GM12878 (cell line): ENCODE data around the gene SPTAN1. TPM values are rescaled to one million over a fixed set of nuclear protein-coding genes. Genes with fewer than 3 reads are reported as not detected.
A peak's percentile ranks its signal among the peaks of the same experiment; 100 is the strongest.

Source experiments
- ATF7 ChIP-seq: fragments of 450-650 bp; IDR thresholded peaks from 2 replicates; pipeline ENCODE4 v1.6.1; 2016; ENCODE audit warnings: low read depth, mild to moderate bottlenecking
- HDAC2 ChIP-seq: fragments of 200-600 bp; sonication (generic); IDR thresholded peaks from 2 replicates; pipeline ENCODE4 v1.6.1; 2017
- IKZF2 ChIP-seq, 2 experiments: fragments of 450-650 bp; IDR thresholded peaks; 2 replicates each; pipeline ENCODE4 v1.6.1; 2017; ENCODE audit warnings: mild to moderate bottlenecking in 2 of 2, moderate library complexity in 2 of 2
- KLF5 ChIP-seq: fragments of 450-650 bp; IDR thresholded peaks from 2 replicates; pipeline ENCODE4 v1.6.1; 2014; ENCODE audit warnings: mild to moderate bottlenecking; ENCODE audit not compliant: partially characterized antibody
- MTA2 ChIP-seq: fragments of 450-650 bp; IDR thresholded peaks from 2 replicates; pipeline ENCODE4 v1.6.1; 2016; ENCODE audit warnings: low read depth, mild to moderate bottlenecking, moderate library complexity
- NBN ChIP-seq: fragments of 450-650 bp; IDR thresholded peaks from 2 replicates; pipeline ENCODE4 v1.6.1; 2016
- RAD51 ChIP-seq: fragments of 450-650 bp; IDR thresholded peaks from 2 replicates; pipeline ENCODE4 v1.6.1; 2016; ENCODE audit warnings: moderate library complexity, mild to moderate bottlenecking, inconsistent platforms
- STAT3 ChIP-seq: IDR thresholded peaks from 2 replicates; pipeline ENCODE4 v1.6.1; 2011; ENCODE audit warnings: low read depth, low read length, improper control_type of control experiment
- ZNF622 ChIP-seq: fragments of 450-650 bp; IDR thresholded peaks from 2 replicates; pipeline ENCODE4 v1.6.1; 2017; ENCODE audit warnings: mild to moderate bottlenecking, inconsistent platforms
- polyA plus RNA-seq, 11 experiments: library from polyadenylated mRNA; depleted of rRNA in 4 of 11; unstranded in 6 of 11; stranded (reverse) in 5 of 11; fragments of >200 nt; fragmentation: Nextera tagmentation in 4 of 11; fragmentation: Illumina TruSeq in 1 of 11; extraction: Ambion mirVana in 4 of 11; extraction: Trizol in 1 of 11; gene quantifications; 1 replicate in 1 of 11; 2 replicates in 10 of 11; pipeline versions ENCODE4 v1.2.1 to v1.2.3, GENCODE V29; 2011 to 2016; ENCODE audit warnings: inconsistent platforms in 2 of 11, missing spikeins in 2 of 11, low read depth in 1 of 11
- total RNA-seq, 4 experiments: library from RNA; depleted of rRNA in 3 of 4; stranded (reverse); fragments of >200 nt in 3 of 4; fragmentation: Illumina TruSeq in 1 of 4; extraction: Trizol in 1 of 4; gene quantifications; 2 replicates each; pipeline versions ENCODE4 v1.2.1 to v1.2.3, GENCODE V29; 2013 to 2021
- TF ChIP-seq, protein P1 (sequence below): fragments of 450-650 bp; IDR thresholded peaks from 2 replicates; pipeline ENCODE4 v1.6.1; 2017; ENCODE audit warnings: low read depth, mild to moderate bottlenecking, moderate library complexity
- TF ChIP-seq, protein P2 (sequence below): fragments of 450-650 bp; formaldehyde crosslinking; IDR thresholded peaks from 2 replicates; pipeline ENCODE4 v1.4.0; 2022; ENCODE audit warnings: mild to moderate bottlenecking, moderate library complexity

Gene SPTAN1
- total and polyA plus RNA-seq, 10 of the 15 experiments (the other 5 are each of a cell fraction or from before 2014, with no cell fraction given) = 18.7 to 156 (median 73.6) TPM

DNA sequence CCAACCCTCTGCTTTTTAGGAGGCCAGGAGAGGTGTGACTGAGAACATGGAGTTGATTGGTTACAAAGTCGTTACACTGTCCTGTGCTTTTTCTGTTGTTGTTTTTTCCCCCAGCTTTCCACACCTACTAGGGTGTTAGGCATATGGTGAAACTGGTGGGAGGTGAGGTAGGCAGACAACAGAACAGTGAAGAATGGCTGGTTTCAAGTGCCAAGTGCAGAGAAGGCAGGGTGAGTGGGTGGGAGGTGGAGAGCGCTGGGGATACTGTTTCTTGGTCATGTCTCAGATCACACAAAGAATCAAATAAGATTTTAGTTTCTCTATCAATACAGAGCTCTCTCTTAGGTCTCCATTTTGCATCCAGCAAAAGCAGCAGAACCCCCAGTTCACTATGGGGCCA, 2.2 kb upstream of the SPTAN1 start (continued):
- TF ChIP-seq NBN (0 out of 2 replicates have a peak, but pooled peaks have one; percentile 24), ATF7 (peak; percentile 67), HDAC2 (no peak), MTA2 (peak; percentile 55; the same call in 1 of the 2 replicates), STAT3 (no peak), RAD51 (no peak), ZNF622 (no peak), KLF5 (no peak), IKZF2 (IDR thresholded peaks at IDR 0.05) (peak; percentile 55 to 75; a peak in 2 of 4 replicates)
- TF ChIP-seq, protein P1, sequence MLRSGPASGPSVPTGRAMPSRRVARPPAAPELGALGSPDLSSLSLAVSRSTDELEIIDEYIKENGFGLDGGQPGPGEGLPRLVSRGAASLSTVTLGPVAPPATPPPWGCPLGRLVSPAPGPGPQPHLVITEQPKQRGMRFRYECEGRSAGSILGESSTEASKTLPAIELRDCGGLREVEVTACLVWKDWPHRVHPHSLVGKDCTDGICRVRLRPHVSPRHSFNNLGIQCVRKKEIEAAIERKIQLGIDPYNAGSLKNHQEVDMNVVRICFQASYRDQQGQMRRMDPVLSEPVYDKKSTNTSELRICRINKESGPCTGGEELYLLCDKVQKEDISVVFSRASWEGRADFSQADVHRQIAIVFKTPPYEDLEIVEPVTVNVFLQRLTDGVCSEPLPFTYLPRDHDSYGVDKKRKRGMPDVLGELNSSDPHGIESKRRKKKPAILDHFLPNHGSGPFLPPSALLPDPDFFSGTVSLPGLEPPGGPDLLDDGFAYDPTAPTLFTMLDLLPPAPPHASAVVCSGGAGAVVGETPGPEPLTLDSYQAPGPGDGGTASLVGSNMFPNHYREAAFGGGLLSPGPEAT = peak; percentile 67; the same call in 1 of the 2 replicates
- TF ChIP-seq, protein P2, sequence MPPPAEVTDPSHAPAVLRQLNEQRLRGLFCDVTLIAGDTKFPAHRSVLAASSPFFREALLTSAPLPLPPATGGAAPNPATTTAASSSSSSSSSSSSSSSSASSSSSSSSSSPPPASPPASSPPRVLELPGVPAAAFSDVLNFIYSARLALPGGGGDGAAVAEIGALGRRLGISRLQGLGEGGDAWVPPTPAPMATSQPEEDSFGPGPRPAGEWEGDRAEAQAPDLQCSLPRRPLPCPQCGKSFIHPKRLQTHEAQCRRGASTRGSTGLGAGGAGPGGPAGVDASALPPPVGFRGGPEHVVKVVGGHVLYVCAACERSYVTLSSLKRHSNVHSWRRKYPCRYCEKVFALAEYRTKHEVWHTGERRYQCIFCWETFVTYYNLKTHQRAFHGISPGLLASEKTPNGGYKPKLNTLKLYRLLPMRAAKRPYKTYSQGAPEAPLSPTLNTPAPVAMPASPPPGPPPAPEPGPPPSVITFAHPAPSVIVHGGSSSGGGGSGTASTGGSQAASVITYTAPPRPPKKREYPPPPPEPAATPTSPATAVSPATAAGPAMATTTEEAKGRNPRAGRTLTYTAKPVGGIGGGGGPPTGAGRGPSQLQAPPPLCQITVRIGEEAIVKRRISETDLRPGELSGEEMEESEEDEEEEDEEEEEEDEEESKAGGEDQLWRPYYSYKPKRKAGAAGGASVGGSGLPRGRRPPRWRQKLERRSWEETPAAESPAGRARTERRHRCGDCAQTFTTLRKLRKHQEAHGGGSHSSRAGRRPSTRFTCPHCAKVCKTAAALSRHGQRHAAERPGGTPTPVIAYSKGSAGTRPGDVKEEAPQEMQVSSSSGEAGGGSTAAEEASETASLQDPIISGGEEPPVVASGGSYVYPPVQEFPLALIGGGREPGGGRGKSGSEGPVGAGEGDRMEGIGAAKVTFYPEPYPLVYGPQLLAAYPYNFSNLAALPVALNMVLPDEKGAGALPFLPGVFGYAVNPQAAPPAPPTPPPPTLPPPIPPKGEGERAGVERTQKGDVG = no peak
